Measurements from ENCODE around the gene PANK2.
"Not testable (repeated sequence)": the region's sequence is repeated elsewhere in the genome, so short reads cannot be mapped to it uniquely, and the experiment has no call there.

PANK2 gene

GRCh38 chr20:3901706-3902440 is 12.7 kb downstream of the PANK2 start:
- DNase-seq (ENCODE audit: low read depth) = no peak

- no peak for DNase-seq (ENCODE audit: low read depth)
Observed at GRCh38 chr20:3902446-3902845, 13.3 kb downstream of the PANK2 start.

- no peak for DNase-seq (ENCODE audit: low read depth)
Observed at GRCh38 chr20:3904224-3904623, 15.0 kb downstream of the PANK2 start.

GRCh38 chr20:3904857-3905256 is 15.7 kb downstream of the PANK2 start:
- no peak for DNase-seq (ENCODE audit: low read depth)

GRCh38 chr20:3906744-3907721 is 17.8 kb downstream of the PANK2 start:
- not testable (repeated sequence) for DNase-seq (ENCODE audit: low read depth)

- DNase-seq (ENCODE audit: low read depth) = no peak
Observed at GRCh38 chr20:3908667-3909066, 19.5 kb downstream of the PANK2 start.

GRCh38 chr20:3909952-3910366 is 20.8 kb downstream of the PANK2 start:
- DNase-seq (ENCODE audit: low read depth) = no peak

GRCh38 chr20:3910853-3911252 is 21.7 kb downstream of the PANK2 start:
- no peak for DNase-seq (ENCODE audit: low read depth)

- DNase-seq (ENCODE audit: low read depth) = no peak
Observed at GRCh38 chr20:3911956-3912355, 22.8 kb downstream of the PANK2 start.

GRCh38 chr20:3914446-3914845 is 25.3 kb downstream of the PANK2 start:
- DNase-seq (ENCODE audit: low read depth) = no peak

GRCh38 chr20:3915691-3916090 is 26.5 kb downstream of the PANK2 start:
- no peak for DNase-seq (ENCODE audit: low read depth)

- DNase-seq (ENCODE audit: low read depth) = no peak
Observed at GRCh38 chr20:3916364-3916763, 27.2 kb downstream of the PANK2 start.

- DNase-seq (ENCODE audit: low read depth) = no peak
Observed at GRCh38 chr20:3919352-3919751, 30.2 kb downstream of the PANK2 start.

GRCh38 chr20:3922223-3922982 is 33.2 kb downstream of the PANK2 start:
- DNase-seq (ENCODE audit: low read depth) = no peak

- DNase-seq (ENCODE audit: low read depth) = no peak
Observed at GRCh38 chr20:3922983-3923339, 33.8 kb downstream of the PANK2 start.

- DNase-seq (ENCODE audit: low read depth) = no peak
Observed at GRCh38 chr20:3923818-3924217, 34.6 kb downstream of the PANK2 start.

GRCh38 chr20:3924304-3925112 is 35.3 kb downstream of the PANK2 start:
- DNase-seq (ENCODE audit: low read depth) = no peak

- DNase-seq (ENCODE audit: low read depth) = no peak
Observed at GRCh38 chr20:3925113-3925695, 36.0 kb downstream of the PANK2 start.

GRCh38 chr20:3925899-3926638 is 36.9 kb downstream of the PANK2 start:
- no peak for DNase-seq (ENCODE audit: low read depth)

GRCh38 chr20:3927486-3928291 is 38.5 kb downstream of the PANK2 start:
- no peak for DNase-seq (ENCODE audit: low read depth)
